CD4-positive, alpha-beta T cell treated with Interleukin-1 beta for 1 hour (primary cell): ENCODE measurements around the gene NUB1.

Source experiments
- DNase-seq, 2 donors: peaks; one replicate each; pipeline ENCODE4 v3.0.0-alpha.2; 2020 to 2022

The NUB1 gene

DNA sequence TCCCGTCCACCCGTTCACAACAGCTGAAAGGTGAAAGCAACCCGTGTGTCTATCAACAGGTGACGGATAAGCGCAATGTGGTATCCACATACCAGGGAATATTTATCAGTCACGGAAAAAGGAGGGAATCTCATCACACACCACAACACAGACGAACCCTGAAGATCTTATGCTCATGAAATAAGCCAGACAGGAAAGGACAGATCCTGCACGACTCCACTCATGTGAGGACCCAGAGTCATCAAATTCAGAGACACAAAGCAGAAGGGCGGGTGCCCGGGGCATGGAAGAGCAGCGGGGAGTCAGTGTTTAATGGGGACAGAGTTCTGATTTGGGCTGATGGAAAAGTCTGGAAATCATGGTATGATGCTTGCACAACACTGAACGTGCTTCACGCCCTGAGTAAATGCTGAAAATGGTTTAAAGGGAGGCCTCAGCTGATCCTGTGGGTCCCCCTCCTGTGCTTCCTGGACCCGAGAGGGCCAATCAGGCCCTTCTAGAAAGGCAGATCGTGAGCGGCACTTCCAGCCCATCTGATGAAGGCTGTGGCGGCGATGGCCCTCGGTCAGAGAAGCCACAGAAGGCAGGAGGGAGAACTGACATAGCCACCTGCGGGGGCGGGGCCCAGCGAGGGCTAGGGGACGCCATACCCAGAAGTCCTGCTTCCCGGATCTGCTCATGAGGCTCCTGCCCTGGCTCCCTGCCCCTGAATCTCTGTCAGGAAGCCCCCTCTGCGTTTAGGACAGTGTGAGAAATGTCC is 49.2 kb downstream of the NUB1 start:
- DNase-seq = no peak

DNA sequence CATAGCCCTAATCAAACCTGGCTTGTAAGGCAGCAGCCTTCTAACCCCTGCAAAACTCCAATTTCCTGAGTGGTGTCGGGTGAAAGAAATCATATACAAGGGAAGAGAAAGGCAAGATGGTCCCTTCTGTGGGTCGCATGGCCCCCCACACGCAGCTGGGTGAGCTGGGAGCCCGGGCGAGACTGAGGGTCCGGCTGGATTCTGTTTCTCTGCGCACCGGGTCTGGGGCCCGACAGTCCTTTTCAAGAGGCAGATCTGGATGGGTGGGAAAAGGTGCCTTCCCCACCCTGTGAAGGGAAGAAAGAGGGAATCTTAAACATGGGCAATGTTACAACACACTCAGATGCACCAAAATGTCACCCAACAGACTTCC is 49.7 kb downstream of the NUB1 start:
- no peak for DNase-seq

- no peak for DNase-seq
These were observed 50.4 kb downstream of the NUB1 start for GRCh38 chr7:151392002-151392401.

GRCh38 chr7:151392426-151392825 is 50.8 kb downstream of the NUB1 start:
- no peak for DNase-seq

GRCh38 chr7:151393031-151393977 is 51.7 kb downstream of the NUB1 start:
- no peak for DNase-seq

DNA sequence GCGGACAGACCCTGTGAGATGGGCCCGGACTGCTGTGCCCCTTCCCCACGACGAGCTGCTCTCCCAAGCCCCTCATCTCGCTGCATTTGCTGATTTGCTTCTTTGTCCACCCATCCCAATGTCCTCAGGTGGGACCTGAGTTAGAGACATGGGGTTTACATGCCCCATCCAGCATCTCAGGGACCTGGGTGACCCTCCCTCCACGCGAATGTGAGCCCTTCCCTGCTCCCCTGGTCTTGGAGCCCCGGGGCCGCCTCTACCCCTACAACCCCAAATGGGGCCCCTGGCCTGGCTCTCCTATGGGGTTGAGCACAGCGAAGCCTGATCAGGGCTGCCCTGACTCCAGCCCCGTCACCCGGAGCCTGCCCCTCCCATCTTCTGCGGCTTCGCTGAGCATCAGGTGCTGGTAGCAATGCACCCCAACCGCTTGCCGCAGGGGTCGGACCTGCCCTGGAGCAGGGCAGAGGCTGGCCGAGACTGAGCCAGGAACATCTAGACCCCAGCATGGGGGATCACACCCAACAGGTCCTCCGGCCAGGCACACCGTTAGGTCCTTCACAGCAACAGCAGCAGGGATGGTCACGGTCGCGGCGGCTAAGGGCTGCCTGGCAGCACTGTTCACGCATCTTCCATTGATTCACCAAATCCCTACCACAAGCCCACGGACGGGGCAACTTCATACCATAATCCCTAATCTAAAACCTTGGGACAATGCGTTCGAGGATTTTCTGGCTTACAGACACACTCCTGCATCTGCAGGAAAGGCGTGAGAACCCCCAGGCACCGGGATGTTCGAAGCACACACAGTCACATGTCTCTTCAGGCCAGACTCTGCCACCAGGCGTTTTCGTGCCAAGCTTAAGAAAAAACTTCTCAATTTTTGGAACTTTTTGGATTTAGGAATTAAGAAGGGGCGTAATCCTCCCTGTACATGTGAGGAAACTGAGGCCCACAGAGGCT is 52.7 kb downstream of the NUB1 start:
- DNase-seq = no peak

DNA sequence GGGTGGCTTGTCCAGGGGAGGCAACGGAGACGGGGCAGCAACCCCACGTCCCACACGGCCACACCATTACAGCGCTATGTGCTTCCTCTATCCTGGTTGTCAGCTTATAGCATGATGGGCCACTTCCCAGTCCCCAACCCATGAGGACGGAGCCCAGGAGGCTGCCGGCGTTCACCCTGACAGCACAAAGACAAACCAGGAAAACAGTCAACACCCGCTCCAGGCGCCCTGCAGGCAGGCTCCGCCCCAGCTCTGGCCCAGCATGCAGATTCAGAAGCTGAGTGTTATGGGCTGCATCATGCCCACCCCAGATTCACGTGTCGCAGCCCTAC is 53.4 kb downstream of the NUB1 start:
- no peak for DNase-seq

GRCh38 chr7:151396328-151396970 is 54.8 kb downstream of the NUB1 start:
- no peak for DNase-seq

DNA sequence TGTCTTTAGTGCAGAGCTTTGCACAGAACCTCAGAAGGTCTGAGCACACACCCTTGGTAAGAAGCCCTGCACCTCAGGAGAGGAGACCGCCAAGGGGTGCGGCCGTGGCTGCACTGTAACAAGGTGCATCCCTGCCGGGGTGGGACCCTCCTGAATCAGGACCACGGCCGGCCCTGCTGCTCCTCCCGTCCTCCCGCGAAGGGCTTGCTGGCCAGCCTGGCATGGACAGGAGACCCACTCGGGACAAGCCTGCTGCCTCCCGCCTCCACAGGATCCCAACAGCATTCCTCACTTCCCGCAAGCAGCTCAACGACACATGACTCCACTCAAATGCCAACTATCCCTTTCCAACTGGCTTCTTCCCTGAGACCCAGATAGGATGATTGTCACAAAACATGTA is 55.4 kb downstream of the NUB1 start:
- DNase-seq = no peak

DNA sequence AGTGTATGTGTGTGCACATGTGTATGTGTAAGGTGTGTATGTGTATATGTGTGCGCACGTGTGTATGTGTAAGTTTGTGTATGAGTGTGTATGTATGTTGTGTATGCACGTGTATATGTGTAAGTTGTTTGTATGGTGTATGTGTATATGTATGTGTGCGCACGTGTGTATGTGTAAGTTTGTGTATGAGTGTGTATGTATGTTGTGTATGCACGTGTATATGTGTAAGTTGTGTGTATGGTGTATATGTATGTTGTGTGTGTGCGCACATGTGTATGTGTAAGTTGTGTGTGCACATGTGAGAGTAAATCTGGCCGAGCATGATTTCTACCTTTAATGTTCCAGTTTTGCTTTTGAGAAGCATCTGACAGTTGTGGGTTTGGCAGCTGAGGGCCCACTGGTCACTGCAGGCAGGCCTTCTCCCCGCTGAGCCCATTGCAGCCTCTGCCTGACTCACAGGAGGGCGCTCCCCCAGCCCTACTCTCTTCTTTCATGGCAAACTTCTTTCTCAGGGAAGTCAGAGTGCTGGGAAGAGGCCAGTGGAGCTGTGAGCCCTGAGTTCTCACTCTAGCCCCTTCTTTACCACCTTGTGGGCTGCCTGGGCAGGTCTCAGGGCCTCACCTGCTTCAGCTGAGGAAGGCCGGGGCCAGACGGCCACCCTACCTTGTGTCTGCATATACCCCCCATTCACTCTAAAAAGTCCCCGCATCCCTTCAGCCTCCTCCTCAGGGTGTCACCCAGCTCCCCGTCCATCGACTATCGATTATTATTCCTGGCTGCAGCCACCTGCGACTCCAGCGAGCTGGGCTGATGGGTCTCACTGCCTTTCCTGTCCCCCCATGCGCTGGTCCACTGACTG is 57.1 kb downstream of the NUB1 start:
- no peak for DNase-seq

DNA sequence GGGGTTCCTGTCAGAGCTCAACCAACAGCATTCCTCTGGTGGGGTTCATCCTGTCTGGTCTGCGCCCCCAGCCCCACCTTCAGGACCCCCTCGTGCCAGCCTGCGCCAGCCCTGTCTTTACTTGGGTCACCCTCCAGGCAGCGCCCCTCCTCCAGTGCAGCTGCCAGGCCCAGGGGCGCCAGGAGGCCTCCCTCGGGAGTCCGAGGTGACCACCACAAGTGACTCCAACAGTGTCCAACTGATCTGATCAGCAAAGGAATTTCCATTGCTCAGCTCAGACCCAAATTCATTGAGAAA is 57.6 kb downstream of the NUB1 start:
- DNase-seq = no peak

- no peak for DNase-seq
These were observed 58.3 kb downstream of the NUB1 start for GRCh38 chr7:151399906-151400305.

GRCh38 chr7:151400626-151401315 is 59.2 kb downstream of the NUB1 start:
- peak; percentile 32 to 74 for DNase-seq

GRCh38 chr7:151402029-151402835 is 60.6 kb downstream of the NUB1 start:
- no peak for DNase-seq

DNA sequence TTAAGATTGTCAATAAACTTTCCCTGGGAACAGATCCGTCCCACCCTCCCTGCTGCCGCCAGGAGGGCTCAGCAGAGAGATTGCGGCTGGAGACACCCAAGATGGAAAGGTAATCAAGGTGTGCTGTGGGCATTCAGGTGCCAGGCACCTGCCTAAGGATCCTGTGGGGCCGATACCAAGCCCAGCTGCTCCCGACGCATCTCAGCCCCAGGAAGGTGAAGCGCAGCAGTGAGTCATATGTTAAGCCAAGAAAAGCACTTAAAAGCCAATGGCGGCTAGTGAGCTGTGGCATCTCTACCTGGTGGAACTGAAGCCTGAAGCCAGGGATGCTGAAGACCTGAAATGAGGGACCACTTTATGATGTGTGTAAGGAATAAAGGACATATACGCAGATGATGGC is 62.2 kb downstream of the NUB1 start:
- DNase-seq = no peak

DNA sequence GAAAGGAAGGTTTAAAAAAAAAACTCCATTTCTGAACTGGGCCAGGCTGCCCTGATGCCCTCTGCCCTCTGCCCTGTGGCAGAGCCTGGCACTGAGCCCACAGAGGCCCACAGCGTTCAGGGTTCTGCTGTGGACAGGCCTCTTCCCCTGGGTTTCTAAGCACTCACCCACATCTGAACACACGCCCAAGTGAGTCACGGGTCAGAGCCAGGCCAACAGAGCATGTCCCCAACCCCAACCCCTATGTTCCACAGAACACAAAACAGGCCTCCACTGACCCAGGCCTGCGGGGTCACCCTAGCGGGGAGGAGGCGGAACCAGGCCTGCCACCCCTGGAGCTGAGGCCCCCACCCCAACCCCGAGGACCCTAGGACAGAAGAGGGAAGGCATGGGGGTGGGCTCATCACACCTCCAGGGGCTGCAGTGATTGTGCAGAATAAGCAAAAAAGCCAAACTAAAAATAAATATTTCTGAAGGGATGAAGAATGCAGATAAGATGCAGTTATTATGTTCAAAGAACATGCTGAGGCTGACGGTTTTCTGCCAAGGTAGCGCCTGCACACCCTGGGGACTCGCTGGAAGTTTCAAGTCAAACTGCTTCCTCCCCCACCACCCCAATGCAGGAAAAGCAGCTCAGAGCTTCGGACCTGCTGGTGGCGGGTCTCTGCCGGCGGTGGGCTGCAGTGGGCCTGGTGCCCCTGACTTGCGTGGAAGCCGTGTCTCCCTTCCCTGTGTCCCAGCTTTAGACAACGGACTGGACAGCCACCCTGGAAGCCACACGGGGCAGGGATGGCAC is 62.8 kb downstream of the NUB1 start:
- DNase-seq = peak; percentile 22 to 59

DNA sequence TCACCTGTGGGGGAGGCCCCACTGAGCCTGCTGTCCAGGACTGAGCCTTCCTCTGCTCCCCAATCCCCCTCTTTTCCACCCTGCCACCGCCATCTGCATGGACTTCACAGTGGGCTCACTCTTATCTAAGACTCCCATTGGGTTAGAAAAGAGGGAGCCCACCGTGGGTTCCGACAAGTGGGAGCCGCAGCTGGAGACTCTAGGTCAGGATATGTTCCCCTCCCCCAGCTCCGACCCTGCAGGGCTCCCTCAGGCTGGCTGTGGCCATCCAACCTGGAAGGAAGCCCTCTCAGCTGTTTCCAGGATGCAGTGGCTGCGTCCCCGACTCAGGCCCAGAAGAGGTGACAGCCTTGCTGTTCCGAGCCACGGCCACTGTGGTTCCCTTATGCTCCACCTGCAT is 63.4 kb downstream of the NUB1 start:
- DNase-seq = no peak

DNA sequence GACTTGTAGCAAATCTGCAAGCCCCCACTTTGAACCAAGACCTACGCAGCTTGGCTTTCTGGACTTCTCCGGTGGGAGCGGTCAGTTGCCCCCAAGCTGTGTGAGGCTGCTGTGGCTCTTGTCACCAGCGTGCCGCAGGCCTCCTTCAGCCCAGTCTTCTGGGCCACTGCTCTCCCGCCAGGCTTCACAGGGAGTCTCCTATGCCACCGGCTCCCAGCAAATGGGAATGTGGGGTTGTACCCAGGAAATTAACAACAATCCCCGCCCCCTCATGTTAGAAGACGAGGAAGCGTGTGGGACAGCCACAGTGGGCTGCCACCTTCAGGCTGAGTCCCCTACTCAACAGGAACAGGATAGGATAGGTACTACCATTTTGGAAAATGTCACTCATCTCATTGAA is 64.0 kb downstream of the NUB1 start:
- DNase-seq = no peak
